Erythroblast (primary cell): Measurements from ENCODE around the gene PQBP1.

Experiments
- GATA1 ChIP-seq: IDR thresholded peaks from 2 replicates; pipeline ENCODE4 v1.6.1; 2011; ENCODE audit warnings: low read depth, mild to moderate bottlenecking, control low read depth, low read length, moderate library complexity
- POLR2A ChIP-seq: IDR thresholded peaks from 2 replicates; pipeline ENCODE4 v1.6.1; 2011; ENCODE audit warnings: mild to moderate bottlenecking, low read length

- TF ChIP-seq POLR2A (peak; percentile 10), GATA1 (no peak)
Measured at GRCh38 chrX:48913605-48914366, 16.1 kb downstream of the PQBP1 start.
